Panc1 (cell line): ENCODE results near the gene GRM6. TPM values are rescaled to one million over a fixed set of nuclear protein-coding genes. Genes with fewer than 3 reads are reported as not detected.

Experiments
- ATAC-seq: fragments of 200-7000 bp; cut with Tn5 transposase; 2 replicates; pipeline ENCODE4 v1.9.1; 2020; ENCODE audit warnings: mild to moderate bottlenecking, moderate library complexity
- BruUV-seq: library from RNA; stranded (reverse); fragments of 400-500 nt; replicated peaks from 2 replicates; lab custom pipeline; 2021; lab: Mats Ljungman, UMichigan
- CTCF ChIA-PET: fragments of 300-600 bp; sonication (Branson Sonifier 250); formaldehyde crosslinking; loops from one replicate; lab custom pipeline; 2022; ENCODE audit warnings: antibody characterized with exemption; lab: Charles Lee
- POLR2A ChIA-PET: fragments of 300-600 bp; sonication (Branson Sonifier 250); formaldehyde crosslinking; loops from one replicate; lab custom pipeline; 2022; ENCODE audit warnings: antibody characterized with exemption; lab: Charles Lee
- DNase-seq: peaks from one replicate; pipeline ENCODE4 v3.0.0-alpha.2; 2010; ENCODE audit warnings: low read depth, low spot score
- H3K27ac ChIP-seq: 2 replicates; pipeline ENCODE4 v1.5.1; 2011; ENCODE audit warnings: mild to moderate bottlenecking, low read length, inconsistent platforms
- H3K27me3 ChIP-seq: fragments of 200-500 bp; sonication (Bioruptor generic); 2 replicates; pipeline ENCODE4 v1.6.0; 2014; ENCODE audit warnings: low read length, inconsistent platforms; ENCODE audit not compliant: control insufficient read depth, insufficient read depth
- H3K36me3 ChIP-seq: fragments of 200-500 bp; sonication (Bioruptor generic); 2 replicates; pipeline ENCODE4 v1.5.1; 2014; ENCODE audit warnings: inconsistent platforms, mild to moderate bottlenecking, low read length, moderate library complexity; ENCODE audit not compliant: control insufficient read depth, insufficient read depth
- H3K4me1 ChIP-seq: 2 replicates; pipeline ENCODE4 v1.5.1; 2011; ENCODE audit warnings: inconsistent platforms, mild to moderate bottlenecking, low read length, moderate library complexity; ENCODE audit not compliant: control insufficient read depth, insufficient read depth
- H3K4me3 ChIP-seq, 2 experiments: 2 replicates each; pipeline ENCODE4 v1.5.1; 2011 to 2012; ENCODE audit warnings: low read depth in 2 of 2, low read length in 2 of 2, mild to moderate bottlenecking in 2 of 2, inconsistent platforms in 1 of 2, moderate library complexity in 1 of 2
- H3K9me3 ChIP-seq: fragments of 200-500 bp; sonication (Bioruptor generic); 2 replicates; pipeline ENCODE4 v1.5.1; 2014; ENCODE audit warnings: low read depth, mild to moderate bottlenecking, inconsistent platforms, low read length, moderate library complexity; ENCODE audit not compliant: control insufficient read depth, insufficient read depth
- CTCF ChIP-seq: fragments of 450-650 bp; IDR thresholded peaks from 2 replicates; pipeline ENCODE4 v1.5.1; 2017; ENCODE audit warnings: mild to moderate bottlenecking
- POLR2AphosphoS5 ChIP-seq: IDR thresholded peaks from 2 replicates; pipeline ENCODE4 v1.6.1; 2012; ENCODE audit warnings: mild to moderate bottlenecking, low read depth, low read length, moderate library complexity
- REST ChIP-seq, 2 experiments: IDR thresholded peaks; 2 replicates each; pipeline ENCODE4 v1.6.1; 2011 to 2012; ENCODE audit warnings: low read depth in 2 of 2, control low read depth in 1 of 2, low read length in 1 of 2, mild to moderate bottlenecking in 1 of 2, moderate library complexity in 1 of 2; ENCODE audit not compliant: insufficient read depth in 1 of 2
- SIN3A ChIP-seq: IDR thresholded peaks from 2 replicates; pipeline ENCODE4 v1.6.1; 2012; ENCODE audit warnings: low read depth, mild to moderate bottlenecking, low read length, moderate library complexity, borderline replicate concordance; ENCODE audit not compliant: insufficient read depth
- TCF7L2 ChIP-seq: IDR thresholded peaks from 2 replicates; pipeline ENCODE4 v1.6.1; 2011; ENCODE audit warnings: mild to moderate bottlenecking, low read depth, low read length, inconsistent platforms
- in situ Hi-C: cut with HindIII; loops from 2 replicates; pipeline ENCODE4 v1.10.0; 2016; ENCODE audit warnings: low sequenced_read_pairs, low pct_unique_long_range_greater_than_20kb
- intact Hi-C: fragments of 100-400 bp; cut with micrococcal nuclease; formaldehyde crosslinking; loops from one replicate; pipeline ENCODE4 v1.10.0; 2022; ENCODE audit not compliant: unreplicated experiment
- total RNA-seq: library from RNA; stranded (reverse); gene quantifications from one replicate; pipeline ENCODE4 v1.2.1, GENCODE V29; 2021; ENCODE audit not compliant: unreplicated experiment

The GRM6 gene
- total RNA-seq, 1 experiment from 2014 or later = not detected

GRCh38 chr5:178990491-178990890 lies 4.6 kb downstream of the GRM6 start:
- no peak overlapping the region for H3K4me3 ChIP-seq
- in situ Hi-C loops = no loop called here
- no peak for DNase-seq
- CTCF ChIA-PET = no interaction called here
- no TSS peak for BruUV-seq
- no peaks in the 10 kb centered on the region for H3K27me3 ChIP-seq
- no peak overlapping the region for H3K27ac ChIP-seq
- no peaks in the 10 kb centered on the region for H3K4me1 ChIP-seq
- no peaks in the 10 kb centered on the region for H3K36me3 ChIP-seq
- POLR2A ChIA-PET = no interaction called here
- intact Hi-C loops = no loop called here
- ATAC-seq = no peak
- H3K9me3 ChIP-seq = no peaks in the 10 kb centered on the region
- TF ChIP-seq TCF7L2 (no peak), REST (IDR thresholded peaks at IDR 0.05; ENCODE audit: insufficient read depth in 1 of 2, low read depth in 2 of 2, low read length in 1 of 2) (no peak), POLR2AphosphoS5 (no peak), SIN3A (no peak), CTCF (no peak)

DNA sequence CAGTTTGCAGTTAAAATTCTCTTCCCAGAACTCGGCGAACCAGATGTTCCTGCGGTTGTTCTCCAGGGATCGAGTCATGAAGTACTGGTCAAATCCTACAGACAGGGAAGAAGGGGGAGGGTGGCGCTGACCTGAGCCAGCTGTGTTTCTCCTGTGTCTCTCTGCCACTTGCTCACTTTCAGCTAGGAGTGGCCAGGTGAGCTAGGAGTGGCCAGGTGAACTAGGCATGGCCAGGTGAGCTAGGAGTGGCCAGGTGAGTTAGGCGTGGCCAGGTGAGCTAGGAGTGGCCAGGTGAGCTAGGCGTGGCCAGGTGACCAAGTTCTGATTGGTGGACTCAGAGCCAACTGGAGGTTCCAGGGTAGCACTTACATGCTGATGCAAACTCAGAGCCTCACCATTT lies 5.8 kb downstream of the GRM6 start:
- ATAC-seq (no peak), DNase-seq (no peak)
- in situ Hi-C loops = no loop called here
- H3K4me3 ChIP-seq = no peak overlapping the region
- no peak for TF ChIP-seq SIN3A
- no peak for TF ChIP-seq POLR2AphosphoS5
- TF ChIP-seq CTCF = no peak
- no peak for TF ChIP-seq TCF7L2
- no peak for TF ChIP-seq REST (IDR thresholded peaks at IDR 0.05; ENCODE audit: insufficient read depth in 1 of 2, low read depth in 2 of 2, low read length in 1 of 2)
- POLR2A ChIA-PET = no interaction called here
- intact Hi-C loops = no loop called here
- H3K27me3 ChIP-seq = no peaks in the 10 kb centered on the region
- no TSS peak for BruUV-seq
- no peaks in the 10 kb centered on the region for H3K4me1 ChIP-seq
- H3K36me3 ChIP-seq = no peaks in the 10 kb centered on the region
- no peak overlapping the region for H3K27ac ChIP-seq
- CTCF ChIA-PET = no interaction called here
- no peaks in the 10 kb centered on the region for H3K9me3 ChIP-seq
